ENCODE measurements around the gene BICD1. TPM values are rescaled to one million over a fixed set of nuclear protein-coding genes. Genes with fewer than 3 reads are reported as not detected.

BICD1 gene
- total and polyA plus RNA-seq, 2 of the 13 experiments (the other 11 are each of a cell fraction or from before 2014, with no cell fraction given): 4.5 to 5.2 TPM

- TF ChIP-seq ZC3H13 (CRISPR knock-in tag; IDR thresholded peaks at IDR 0.05): no peak
- no peak for TF ChIP-seq JUN (CRISPR knock-in tag; IDR thresholded peaks at IDR 0.05)
- TF ChIP-seq, protein P1, sequence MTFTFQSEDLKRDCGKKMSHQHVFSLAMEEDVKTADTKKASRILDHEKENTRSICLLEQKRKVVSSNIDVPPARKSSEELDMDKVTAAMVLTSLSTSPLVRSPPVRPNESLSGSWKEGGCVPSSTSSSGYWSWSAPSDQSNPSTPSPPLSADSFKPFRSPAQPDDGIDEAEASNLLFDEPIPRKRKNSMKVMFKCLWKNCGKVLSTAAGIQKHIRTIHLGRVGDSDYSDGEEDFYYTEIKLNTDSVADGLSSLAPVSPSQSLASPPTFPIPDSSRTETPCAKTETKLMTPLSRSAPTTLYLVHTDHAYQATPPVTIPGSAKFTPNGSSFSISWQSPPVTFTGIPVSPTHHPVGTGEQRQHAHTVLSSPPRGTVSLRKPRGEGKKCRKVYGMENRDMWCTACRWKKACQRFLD (CRISPR knock-in tag; IDR thresholded peaks at IDR 0.05; ENCODE audit: borderline replicate concordance): no peak
- peak; percentile 50; the same call in 1 of the 2 replicates for TF ChIP-seq ARID4A (CRISPR knock-in tag; IDR thresholded peaks at IDR 0.05; ENCODE audit: borderline replicate concordance)
- no peak for TF ChIP-seq HDAC2 (CRISPR knock-in tag; IDR thresholded peaks at IDR 0.05)
- TF ChIP-seq ZNF672 (CRISPR knock-in tag; IDR thresholded peaks at IDR 0.05): no peak
- TF ChIP-seq NKX3-1 (CRISPR knock-in tag; IDR thresholded peaks at IDR 0.05): no peak
- TF ChIP-seq KLF6 (CRISPR knock-in tag; IDR thresholded peaks at IDR 0.05): no peak
- TF ChIP-seq NFYB (CRISPR knock-in tag; IDR thresholded peaks at IDR 0.05): peak; percentile 84
- no peak for TF ChIP-seq THAP11 (CRISPR knock-in tag; IDR thresholded peaks at IDR 0.05)
- TF ChIP-seq TRIM24 (CRISPR knock-in tag; IDR thresholded peaks at IDR 0.05): no peak
- TF ChIP-seq, protein P2, sequence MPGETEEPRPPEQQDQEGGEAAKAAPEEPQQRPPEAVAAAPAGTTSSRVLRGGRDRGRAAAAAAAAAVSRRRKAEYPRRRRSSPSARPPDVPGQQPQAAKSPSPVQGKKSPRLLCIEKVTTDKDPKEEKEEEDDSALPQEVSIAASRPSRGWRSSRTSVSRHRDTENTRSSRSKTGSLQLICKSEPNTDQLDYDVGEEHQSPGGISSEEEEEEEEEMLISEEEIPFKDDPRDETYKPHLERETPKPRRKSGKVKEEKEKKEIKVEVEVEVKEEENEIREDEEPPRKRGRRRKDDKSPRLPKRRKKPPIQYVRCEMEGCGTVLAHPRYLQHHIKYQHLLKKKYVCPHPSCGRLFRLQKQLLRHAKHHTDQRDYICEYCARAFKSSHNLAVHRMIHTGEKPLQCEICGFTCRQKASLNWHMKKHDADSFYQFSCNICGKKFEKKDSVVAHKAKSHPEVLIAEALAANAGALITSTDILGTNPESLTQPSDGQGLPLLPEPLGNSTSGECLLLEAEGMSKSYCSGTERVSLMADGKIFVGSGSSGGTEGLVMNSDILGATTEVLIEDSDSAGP (CRISPR knock-in tag; IDR thresholded peaks at IDR 0.05; ENCODE audit: borderline replicate concordance): peak; percentile 44; the same call in 1 of the 2 replicates
- TF ChIP-seq, protein P3, sequence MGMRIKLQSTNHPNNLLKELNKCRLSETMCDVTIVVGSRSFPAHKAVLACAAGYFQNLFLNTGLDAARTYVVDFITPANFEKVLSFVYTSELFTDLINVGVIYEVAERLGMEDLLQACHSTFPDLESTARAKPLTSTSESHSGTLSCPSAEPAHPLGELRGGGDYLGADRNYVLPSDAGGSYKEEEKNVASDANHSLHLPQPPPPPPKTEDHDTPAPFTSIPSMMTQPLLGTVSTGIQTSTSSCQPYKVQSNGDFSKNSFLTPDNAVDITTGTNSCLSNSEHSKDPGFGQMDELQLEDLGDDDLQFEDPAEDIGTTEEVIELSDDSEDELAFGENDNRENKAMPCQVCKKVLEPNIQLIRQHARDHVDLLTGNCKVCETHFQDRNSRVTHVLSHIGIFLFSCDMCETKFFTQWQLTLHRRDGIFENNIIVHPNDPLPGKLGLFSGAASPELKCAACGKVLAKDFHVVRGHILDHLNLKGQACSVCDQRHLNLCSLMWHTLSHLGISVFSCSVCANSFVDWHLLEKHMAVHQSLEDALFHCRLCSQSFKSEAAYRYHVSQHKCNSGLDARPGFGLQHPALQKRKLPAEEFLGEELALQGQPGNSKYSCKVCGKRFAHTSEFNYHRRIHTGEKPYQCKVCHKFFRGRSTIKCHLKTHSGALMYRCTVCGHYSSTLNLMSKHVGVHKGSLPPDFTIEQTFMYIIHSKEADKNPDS (CRISPR knock-in tag; IDR thresholded peaks at IDR 0.05): no peak
- TF ChIP-seq HCFC1 (IDR thresholded peaks at IDR 0.05; ENCODE audit: low read depth, low read length): no peak
- TF ChIP-seq ZNF501 (CRISPR knock-in tag; IDR thresholded peaks at IDR 0.05): peak; percentile 70
- no peak for TF ChIP-seq PCBP1 (IDR thresholded peaks at IDR 0.05; ENCODE audit: borderline replicate concordance, low read depth, low read length)
- TF ChIP-seq SKIL (CRISPR knock-in tag; IDR thresholded peaks at IDR 0.05; ENCODE audit: borderline replicate concordance): no peak
These were observed 284.0 kb downstream of the BICD1 start (continued) for GRCh38 chr12:32390572-32391219.

Data from HepG2 (cell line).